GM21717 (cell line): Measurements from ENCODE around the gene SLC25A43.

Source experiments
- ATAC-seq: cut with Tn5 transposase; IDR thresholded peaks from one replicate; pipeline ENCODE4 v1.9.1; 2021; ENCODE audit warnings: mild to moderate bottlenecking, moderate library complexity; ENCODE audit not compliant: unreplicated experiment

SLC25A43 gene

GRCh38 chrX:119495734-119496726 lies 96.9 kb downstream of the SLC25A43 start:
- no peak for ATAC-seq

- no peak for ATAC-seq
Measured at GRCh38 chrX:119497185-119497584, 98.0 kb downstream of the SLC25A43 start.

- ATAC-seq = no peak
Measured at GRCh38 chrX:119500061-119500800, 101.1 kb downstream of the SLC25A43 start.

GRCh38 chrX:119501511-119502148 lies 102.5 kb downstream of the SLC25A43 start:
- no peak for ATAC-seq

GRCh38 chrX:119502727-119503483 lies 103.8 kb downstream of the SLC25A43 start:
- no peak for ATAC-seq

GRCh38 chrX:119503484-119503861 lies 104.3 kb downstream of the SLC25A43 start:
- ATAC-seq = no peak
